Neural cell (in vitro differentiated cells): ENCODE data around the gene WDR93.

Source experiments
- EP300 ChIP-seq: fragments of 450-650 bp; conservative IDR thresholded peaks from 2 replicates; pipeline ENCODE4 v1.6.1; 2014; ENCODE audit warnings: antibody characterized with exemption, mild to moderate bottlenecking, moderate library complexity; ENCODE audit not compliant: poor library complexity, severe bottlenecking
- EZH2 ChIP-seq: fragments of 200-600, 300-800 bp; shearing (Covaris generic), sonication (generic); IDR thresholded peaks from 2 replicates; pipeline ENCODE4 v1.6.1; 2014; ENCODE audit warnings: antibody characterized with exemption, low read length, borderline replicate concordance, mild to moderate bottlenecking; ENCODE audit not compliant: insufficient read depth, poor library complexity, severe bottlenecking
- MXI1 ChIP-seq: fragments of 450-650 bp; conservative IDR thresholded peaks from 2 replicates; pipeline ENCODE4 v1.6.1; 2014; ENCODE audit warnings: antibody characterized with exemption, mild to moderate bottlenecking; ENCODE audit not compliant: poor library complexity, severe bottlenecking
- POLR2AphosphoS5 ChIP-seq: IDR thresholded peaks from 2 replicates; pipeline ENCODE4 v1.6.1; 2012
- TF ChIP-seq, protein P1 (sequence below): fragments of 450-650 bp; IDR thresholded peaks from 2 replicates; pipeline ENCODE4 v1.5.1; 2014; ENCODE audit warnings: antibody characterized with exemption, mild to moderate bottlenecking, moderate library complexity; ENCODE audit not compliant: poor library complexity, severe bottlenecking
- TF ChIP-seq, protein P2 (sequence below): IDR thresholded peaks from 2 replicates; pipeline ENCODE4 v1.6.1; 2012; ENCODE audit warnings: borderline replicate concordance

DNA sequence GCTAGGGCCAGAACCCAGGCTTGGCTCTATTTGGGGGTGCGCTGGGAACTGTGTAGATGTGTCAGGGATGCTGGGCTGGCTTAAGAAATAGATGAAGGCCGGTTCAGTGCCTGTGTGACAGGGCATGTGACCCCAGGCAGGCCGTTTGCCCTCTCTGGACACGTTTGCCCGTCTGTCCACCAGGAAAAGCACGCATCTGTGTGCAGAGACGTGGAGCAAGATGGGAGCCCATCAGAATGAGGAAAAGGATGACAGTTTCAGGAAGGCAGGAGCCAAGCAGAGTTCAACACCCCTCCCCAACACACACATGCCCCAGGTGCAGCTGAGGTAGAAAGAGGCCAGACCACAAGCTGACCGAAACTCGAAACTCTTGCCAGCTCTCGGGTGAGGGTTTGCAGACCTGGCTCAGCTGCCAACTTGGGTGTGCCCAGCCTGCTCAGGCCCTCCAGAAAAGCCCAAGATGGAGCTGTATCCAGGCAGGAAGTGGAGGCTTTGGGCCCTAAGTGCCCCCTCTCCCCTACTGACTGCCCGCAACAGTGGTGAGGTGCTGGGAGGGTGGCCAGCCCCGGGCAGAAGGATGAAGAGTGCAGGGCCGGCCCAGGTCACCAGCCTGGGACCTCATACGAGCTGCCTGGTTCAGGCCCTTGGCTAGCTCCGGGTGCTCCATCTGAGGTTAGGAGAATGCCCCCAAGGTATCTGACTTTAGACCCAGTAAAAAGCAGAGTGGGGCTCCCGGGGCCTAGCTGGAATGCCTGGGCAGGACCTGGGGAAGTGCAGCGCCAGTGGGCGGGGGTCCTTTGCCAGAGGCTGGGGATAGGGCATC lies 70.6 kb downstream of the WDR93 start:
- TF ChIP-seq, protein P1, sequence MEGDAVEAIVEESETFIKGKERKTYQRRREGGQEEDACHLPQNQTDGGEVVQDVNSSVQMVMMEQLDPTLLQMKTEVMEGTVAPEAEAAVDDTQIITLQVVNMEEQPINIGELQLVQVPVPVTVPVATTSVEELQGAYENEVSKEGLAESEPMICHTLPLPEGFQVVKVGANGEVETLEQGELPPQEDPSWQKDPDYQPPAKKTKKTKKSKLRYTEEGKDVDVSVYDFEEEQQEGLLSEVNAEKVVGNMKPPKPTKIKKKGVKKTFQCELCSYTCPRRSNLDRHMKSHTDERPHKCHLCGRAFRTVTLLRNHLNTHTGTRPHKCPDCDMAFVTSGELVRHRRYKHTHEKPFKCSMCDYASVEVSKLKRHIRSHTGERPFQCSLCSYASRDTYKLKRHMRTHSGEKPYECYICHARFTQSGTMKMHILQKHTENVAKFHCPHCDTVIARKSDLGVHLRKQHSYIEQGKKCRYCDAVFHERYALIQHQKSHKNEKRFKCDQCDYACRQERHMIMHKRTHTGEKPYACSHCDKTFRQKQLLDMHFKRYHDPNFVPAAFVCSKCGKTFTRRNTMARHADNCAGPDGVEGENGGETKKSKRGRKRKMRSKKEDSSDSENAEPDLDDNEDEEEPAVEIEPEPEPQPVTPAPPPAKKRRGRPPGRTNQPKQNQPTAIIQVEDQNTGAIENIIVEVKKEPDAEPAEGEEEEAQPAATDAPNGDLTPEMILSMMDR = no peak
- TF ChIP-seq EP300 (no peak), POLR2AphosphoS5 (no peak), EZH2 (no peak), MXI1 (no peak)
- TF ChIP-seq, protein P2, sequence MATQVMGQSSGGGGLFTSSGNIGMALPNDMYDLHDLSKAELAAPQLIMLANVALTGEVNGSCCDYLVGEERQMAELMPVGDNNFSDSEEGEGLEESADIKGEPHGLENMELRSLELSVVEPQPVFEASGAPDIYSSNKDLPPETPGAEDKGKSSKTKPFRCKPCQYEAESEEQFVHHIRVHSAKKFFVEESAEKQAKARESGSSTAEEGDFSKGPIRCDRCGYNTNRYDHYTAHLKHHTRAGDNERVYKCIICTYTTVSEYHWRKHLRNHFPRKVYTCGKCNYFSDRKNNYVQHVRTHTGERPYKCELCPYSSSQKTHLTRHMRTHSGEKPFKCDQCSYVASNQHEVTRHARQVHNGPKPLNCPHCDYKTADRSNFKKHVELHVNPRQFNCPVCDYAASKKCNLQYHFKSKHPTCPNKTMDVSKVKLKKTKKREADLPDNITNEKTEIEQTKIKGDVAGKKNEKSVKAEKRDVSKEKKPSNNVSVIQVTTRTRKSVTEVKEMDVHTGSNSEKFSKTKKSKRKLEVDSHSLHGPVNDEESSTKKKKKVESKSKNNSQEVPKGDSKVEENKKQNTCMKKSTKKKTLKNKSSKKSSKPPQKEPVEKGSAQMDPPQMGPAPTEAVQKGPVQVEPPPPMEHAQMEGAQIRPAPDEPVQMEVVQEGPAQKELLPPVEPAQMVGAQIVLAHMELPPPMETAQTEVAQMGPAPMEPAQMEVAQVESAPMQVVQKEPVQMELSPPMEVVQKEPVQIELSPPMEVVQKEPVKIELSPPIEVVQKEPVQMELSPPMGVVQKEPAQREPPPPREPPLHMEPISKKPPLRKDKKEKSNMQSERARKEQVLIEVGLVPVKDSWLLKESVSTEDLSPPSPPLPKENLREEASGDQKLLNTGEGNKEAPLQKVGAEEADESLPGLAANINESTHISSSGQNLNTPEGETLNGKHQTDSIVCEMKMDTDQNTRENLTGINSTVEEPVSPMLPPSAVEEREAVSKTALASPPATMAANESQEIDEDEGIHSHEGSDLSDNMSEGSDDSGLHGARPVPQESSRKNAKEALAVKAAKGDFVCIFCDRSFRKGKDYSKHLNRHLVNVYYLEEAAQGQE = no peak
